Measurements from ENCODE around the gene PIM3. TPM values are rescaled to one million over a fixed set of nuclear protein-coding genes. Genes with fewer than 3 reads are reported as not detected.

PIM3 gene
- total and polyA plus RNA-seq, 4 donors = 14.5 to 44.0 (median 28.1) TPM

GRCh38 chr22:49918911-49919881 lies 41.4 kb upstream of the PIM3 start:
- H3K9ac ChIP-seq (ENCODE audit: low read depth in 1 of 2, low read length in 2 of 2) = peak overlapping the region in 1 of 2 donors; percentile 13
- H3K4me1 ChIP-seq (ENCODE audit: control insufficient read depth in 4 of 4, insufficient read depth in 4 of 4, low read length in 3 of 4) = peaks cover 0 to 18% (median 10%) of the 10 kb centered on the region in 4 donors
- 37% methylated on average over 47 of the region's 47 CpGs for WGBS
- H3K27ac ChIP-seq (ENCODE audit: low read depth in 1 of 2, low read length in 2 of 2) = no peak overlapping the region
- DNase-seq (ENCODE audit: low spot score) = no peak
- no peaks in the 10 kb centered on the region for H3K9me3 ChIP-seq (ENCODE audit: control insufficient read depth in 4 of 4, low read length in 3 of 4)
- peak overlapping the region; percentile 56 to 89 (median 65) for H3K4me3 ChIP-seq (ENCODE audit: low read depth in 1 of 3, low read length in 3 of 3)
- H3K36me3 ChIP-seq (ENCODE audit: control insufficient read depth in 4 of 4, insufficient read depth in 3 of 4, low read depth in 1 of 4, low read length in 3 of 4) = peaks cover 4 to 13% (median 8%) of the 10 kb centered on the region in 4 donors
- TF ChIP-seq NR2F2 (IDR thresholded peaks at IDR 0.05) (no peak), HNF4A (conservative IDR thresholded peaks at IDR 0.05) (no peak)
- TF ChIP-seq, protein P1, sequence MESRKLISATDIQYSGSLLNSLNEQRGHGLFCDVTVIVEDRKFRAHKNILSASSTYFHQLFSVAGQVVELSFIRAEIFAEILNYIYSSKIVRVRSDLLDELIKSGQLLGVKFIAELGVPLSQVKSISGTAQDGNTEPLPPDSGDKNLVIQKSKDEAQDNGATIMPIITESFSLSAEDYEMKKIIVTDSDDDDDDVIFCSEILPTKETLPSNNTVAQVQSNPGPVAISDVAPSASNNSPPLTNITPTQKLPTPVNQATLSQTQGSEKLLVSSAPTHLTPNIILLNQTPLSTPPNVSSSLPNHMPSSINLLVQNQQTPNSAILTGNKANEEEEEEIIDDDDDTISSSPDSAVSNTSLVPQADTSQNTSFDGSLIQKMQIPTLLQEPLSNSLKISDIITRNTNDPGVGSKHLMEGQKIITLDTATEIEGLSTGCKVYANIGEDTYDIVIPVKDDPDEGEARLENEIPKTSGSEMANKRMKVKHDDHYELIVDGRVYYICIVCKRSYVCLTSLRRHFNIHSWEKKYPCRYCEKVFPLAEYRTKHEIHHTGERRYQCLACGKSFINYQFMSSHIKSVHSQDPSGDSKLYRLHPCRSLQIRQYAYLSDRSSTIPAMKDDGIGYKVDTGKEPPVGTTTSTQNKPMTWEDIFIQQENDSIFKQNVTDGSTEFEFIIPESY (IDR thresholded peaks at IDR 0.05) = no peak
- TF ChIP-seq, protein P2, sequence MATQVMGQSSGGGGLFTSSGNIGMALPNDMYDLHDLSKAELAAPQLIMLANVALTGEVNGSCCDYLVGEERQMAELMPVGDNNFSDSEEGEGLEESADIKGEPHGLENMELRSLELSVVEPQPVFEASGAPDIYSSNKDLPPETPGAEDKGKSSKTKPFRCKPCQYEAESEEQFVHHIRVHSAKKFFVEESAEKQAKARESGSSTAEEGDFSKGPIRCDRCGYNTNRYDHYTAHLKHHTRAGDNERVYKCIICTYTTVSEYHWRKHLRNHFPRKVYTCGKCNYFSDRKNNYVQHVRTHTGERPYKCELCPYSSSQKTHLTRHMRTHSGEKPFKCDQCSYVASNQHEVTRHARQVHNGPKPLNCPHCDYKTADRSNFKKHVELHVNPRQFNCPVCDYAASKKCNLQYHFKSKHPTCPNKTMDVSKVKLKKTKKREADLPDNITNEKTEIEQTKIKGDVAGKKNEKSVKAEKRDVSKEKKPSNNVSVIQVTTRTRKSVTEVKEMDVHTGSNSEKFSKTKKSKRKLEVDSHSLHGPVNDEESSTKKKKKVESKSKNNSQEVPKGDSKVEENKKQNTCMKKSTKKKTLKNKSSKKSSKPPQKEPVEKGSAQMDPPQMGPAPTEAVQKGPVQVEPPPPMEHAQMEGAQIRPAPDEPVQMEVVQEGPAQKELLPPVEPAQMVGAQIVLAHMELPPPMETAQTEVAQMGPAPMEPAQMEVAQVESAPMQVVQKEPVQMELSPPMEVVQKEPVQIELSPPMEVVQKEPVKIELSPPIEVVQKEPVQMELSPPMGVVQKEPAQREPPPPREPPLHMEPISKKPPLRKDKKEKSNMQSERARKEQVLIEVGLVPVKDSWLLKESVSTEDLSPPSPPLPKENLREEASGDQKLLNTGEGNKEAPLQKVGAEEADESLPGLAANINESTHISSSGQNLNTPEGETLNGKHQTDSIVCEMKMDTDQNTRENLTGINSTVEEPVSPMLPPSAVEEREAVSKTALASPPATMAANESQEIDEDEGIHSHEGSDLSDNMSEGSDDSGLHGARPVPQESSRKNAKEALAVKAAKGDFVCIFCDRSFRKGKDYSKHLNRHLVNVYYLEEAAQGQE (IDR thresholded peaks at IDR 0.05) = peak; percentile 36
- no peaks in the 10 kb centered on the region for H3K27me3 ChIP-seq (ENCODE audit: control insufficient read depth in 4 of 4, insufficient read depth in 4 of 4, low read length in 3 of 4)

DNA sequence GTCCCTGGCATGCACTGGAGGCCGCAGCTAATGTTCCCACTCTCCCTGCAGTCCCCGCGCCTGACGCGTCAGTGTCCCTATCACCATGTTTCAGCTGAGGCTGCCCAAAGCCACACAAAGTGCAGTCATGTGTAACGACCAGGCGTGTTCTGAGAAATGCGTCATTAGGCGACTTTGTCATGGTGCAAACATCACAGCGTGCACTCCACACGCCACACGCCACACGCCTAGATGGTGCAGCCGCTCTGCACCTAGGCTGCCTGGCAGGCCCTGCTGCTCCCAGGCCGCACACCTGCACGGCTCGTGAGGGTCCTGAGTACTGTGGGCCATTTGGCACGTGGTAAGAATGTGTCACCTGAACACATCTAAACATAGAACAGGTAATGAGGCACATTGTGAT lies 39.7 kb upstream of the PIM3 start:
- no peak overlapping the region for H3K27ac ChIP-seq (ENCODE audit: low read depth in 1 of 2, low read length in 2 of 2)
- H3K9me3 ChIP-seq (ENCODE audit: control insufficient read depth in 4 of 4, low read length in 3 of 4) = no peaks in the 10 kb centered on the region
- H3K36me3 ChIP-seq (ENCODE audit: control insufficient read depth in 4 of 4, insufficient read depth in 3 of 4, low read depth in 1 of 4, low read length in 3 of 4) = peaks cover 6 to 22% (median 14%) of the 10 kb centered on the region in 4 donors
- no peak overlapping the region for H3K9ac ChIP-seq (ENCODE audit: low read depth in 1 of 2, low read length in 2 of 2)
- H3K4me1 ChIP-seq (ENCODE audit: control insufficient read depth in 4 of 4, insufficient read depth in 4 of 4, low read length in 3 of 4) = peaks cover 0 to 18% (median 10%) of the 10 kb centered on the region in 4 donors
- WGBS = 82% methylated on average over 18 of the region's 18 CpGs
- H3K4me3 ChIP-seq (ENCODE audit: low read depth in 1 of 3, low read length in 3 of 3) = no peak overlapping the region
- no peak for TF ChIP-seq RXRA (IDR thresholded peaks at IDR 0.05)
- DNase-seq (ENCODE audit: low spot score) = no peak
- no peaks in the 10 kb centered on the region for H3K27me3 ChIP-seq (ENCODE audit: control insufficient read depth in 4 of 4, insufficient read depth in 4 of 4, low read length in 3 of 4)

GRCh38 chr22:49921508-49922278 lies 38.9 kb upstream of the PIM3 start:
- H3K4me3 ChIP-seq (ENCODE audit: low read depth in 1 of 3, low read length in 3 of 3) = no peak overlapping the region
- no peak overlapping the region for H3K27ac ChIP-seq (ENCODE audit: low read depth in 1 of 2, low read length in 2 of 2)
- TF ChIP-seq HNF4A (conservative IDR thresholded peaks at IDR 0.05) = no peak
- no peak for TF ChIP-seq SP1 (IDR thresholded peaks at IDR 0.05)
- TF ChIP-seq, protein P3, sequence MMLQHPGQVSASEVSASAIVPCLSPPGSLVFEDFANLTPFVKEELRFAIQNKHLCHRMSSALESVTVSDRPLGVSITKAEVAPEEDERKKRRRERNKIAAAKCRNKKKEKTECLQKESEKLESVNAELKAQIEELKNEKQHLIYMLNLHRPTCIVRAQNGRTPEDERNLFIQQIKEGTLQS (IDR thresholded peaks at IDR 0.05) = no peak
- TF ChIP-seq, protein P1 (IDR thresholded peaks at IDR 0.05) = no peak
- no peak for TF ChIP-seq FOXA1 (IDR thresholded peaks at IDR 0.05)
- TF ChIP-seq JUND (IDR thresholded peaks at IDR 0.05) = no peak
- no peak overlapping the region for H3K9ac ChIP-seq (ENCODE audit: low read depth in 1 of 2, low read length in 2 of 2)
- WGBS = 94% methylated on average over 35 of the region's 35 CpGs
- H3K36me3 ChIP-seq (ENCODE audit: control insufficient read depth in 4 of 4, insufficient read depth in 3 of 4, low read depth in 1 of 4, low read length in 3 of 4) = peaks cover 6 to 24% (median 14%) of the 10 kb centered on the region in 4 donors
- DNase-seq (ENCODE audit: low spot score) = no peak
- H3K27me3 ChIP-seq (ENCODE audit: control insufficient read depth in 4 of 4, insufficient read depth in 4 of 4, low read length in 3 of 4) = no peaks in the 10 kb centered on the region
- peaks cover 0 to 18% (median 10%) of the 10 kb centered on the region in 4 donors for H3K4me1 ChIP-seq (ENCODE audit: control insufficient read depth in 4 of 4, insufficient read depth in 4 of 4, low read length in 3 of 4)
- H3K9me3 ChIP-seq (ENCODE audit: control insufficient read depth in 4 of 4, low read length in 3 of 4) = no peaks in the 10 kb centered on the region
